HEK293 (cell line): ENCODE measurements around the gene DNAJC11.

Source experiments
- KLF8 ChIP-seq: fragments of 450-650 bp; formaldehyde crosslinking; IDR thresholded peaks from 2 replicates; pipeline ENCODE4 v1.5.1; 2016; ENCODE audit warnings: missing biosample characterization, missing genetic modification characterization
- OSR2 ChIP-seq: fragments of 450-650 bp; formaldehyde crosslinking; IDR thresholded peaks from 2 replicates; pipeline ENCODE4 v1.5.1; 2016; ENCODE audit warnings: missing biosample characterization, missing genetic modification characterization
- PRDM2 ChIP-seq: fragments of 450-650 bp; formaldehyde crosslinking; IDR thresholded peaks from 2 replicates; pipeline ENCODE4 v1.5.1; 2016; ENCODE audit warnings: missing biosample characterization, missing genetic modification characterization, borderline replicate concordance
- ZNF521 ChIP-seq: fragments of 450-650 bp; formaldehyde crosslinking; IDR thresholded peaks from 2 replicates; pipeline ENCODE4 v1.5.1; 2017; ENCODE audit warnings: missing biosample characterization, mild to moderate bottlenecking, missing genetic modification characterization
- ZNF629 ChIP-seq: fragments of 450-650 bp; formaldehyde crosslinking; IDR thresholded peaks from 2 replicates; pipeline ENCODE4 v1.5.1; 2017; ENCODE audit warnings: missing biosample characterization, missing genetic modification characterization
- ZNF704 ChIP-seq: fragments of 450-650 bp; formaldehyde crosslinking; IDR thresholded peaks from 2 replicates; pipeline ENCODE4 v1.5.1; 2016; ENCODE audit warnings: missing biosample characterization, missing genetic modification characterization
- ZNF707 ChIP-seq: fragments of 450-650 bp; formaldehyde crosslinking; IDR thresholded peaks from 2 replicates; pipeline ENCODE4 v1.5.1; 2016; ENCODE audit warnings: missing biosample characterization, missing genetic modification characterization
- ZNF777 ChIP-seq: fragments of 450-650 bp; formaldehyde crosslinking; IDR thresholded peaks from 2 replicates; pipeline ENCODE4 v1.5.1; 2017; ENCODE audit warnings: missing biosample characterization, missing genetic modification characterization, borderline replicate concordance
- TF ChIP-seq, protein P1 (sequence below): fragments of 450-650 bp; formaldehyde crosslinking; IDR thresholded peaks from 2 replicates; pipeline ENCODE4 v1.5.1; 2016; ENCODE audit warnings: missing biosample characterization, missing genetic modification characterization
- TF ChIP-seq, protein P2 (sequence below): fragments of 450-650 bp; formaldehyde crosslinking; IDR thresholded peaks from 2 replicates; pipeline ENCODE4 v1.5.1; 2016; ENCODE audit warnings: missing biosample characterization, missing genetic modification characterization

DNA sequence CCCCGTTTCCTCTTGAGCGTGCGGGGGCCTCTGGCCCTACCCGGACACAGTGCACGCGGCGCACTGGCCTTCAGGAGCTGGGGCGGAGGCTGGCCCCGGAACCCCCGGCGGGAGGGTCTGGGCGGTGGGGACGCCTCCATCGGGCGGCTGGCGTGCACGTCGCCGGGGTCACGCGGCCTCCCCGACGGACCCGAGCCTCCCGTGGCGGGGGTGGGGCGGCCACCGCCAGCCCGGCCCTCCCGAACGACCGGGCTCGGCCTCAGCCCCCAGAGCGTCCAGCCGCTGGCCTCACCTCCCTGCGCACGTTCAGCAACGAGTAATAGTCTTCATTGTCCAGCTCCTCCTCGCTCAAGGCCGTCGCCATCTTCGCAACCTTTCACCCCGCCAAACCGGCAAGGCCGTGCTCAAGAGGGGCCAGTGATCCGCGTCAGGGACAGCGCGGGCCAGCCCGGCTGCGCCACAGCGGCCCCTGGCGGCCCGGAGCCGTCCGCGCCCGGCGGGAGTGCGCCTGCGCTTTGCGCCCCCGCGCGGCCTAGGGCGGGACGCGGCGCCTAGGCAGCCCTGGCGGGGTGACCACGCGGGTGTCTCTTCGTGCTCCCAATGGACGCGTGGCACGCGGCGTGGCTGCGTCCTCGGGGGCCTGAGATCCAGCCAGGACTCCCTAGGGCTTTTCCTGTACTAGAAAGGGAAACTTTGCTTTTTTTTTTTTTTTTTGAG, at the start of gene DNAJC11:
- TF ChIP-seq OSR2 (tag by site-specific recombination) = no peak
- TF ChIP-seq, protein P1, sequence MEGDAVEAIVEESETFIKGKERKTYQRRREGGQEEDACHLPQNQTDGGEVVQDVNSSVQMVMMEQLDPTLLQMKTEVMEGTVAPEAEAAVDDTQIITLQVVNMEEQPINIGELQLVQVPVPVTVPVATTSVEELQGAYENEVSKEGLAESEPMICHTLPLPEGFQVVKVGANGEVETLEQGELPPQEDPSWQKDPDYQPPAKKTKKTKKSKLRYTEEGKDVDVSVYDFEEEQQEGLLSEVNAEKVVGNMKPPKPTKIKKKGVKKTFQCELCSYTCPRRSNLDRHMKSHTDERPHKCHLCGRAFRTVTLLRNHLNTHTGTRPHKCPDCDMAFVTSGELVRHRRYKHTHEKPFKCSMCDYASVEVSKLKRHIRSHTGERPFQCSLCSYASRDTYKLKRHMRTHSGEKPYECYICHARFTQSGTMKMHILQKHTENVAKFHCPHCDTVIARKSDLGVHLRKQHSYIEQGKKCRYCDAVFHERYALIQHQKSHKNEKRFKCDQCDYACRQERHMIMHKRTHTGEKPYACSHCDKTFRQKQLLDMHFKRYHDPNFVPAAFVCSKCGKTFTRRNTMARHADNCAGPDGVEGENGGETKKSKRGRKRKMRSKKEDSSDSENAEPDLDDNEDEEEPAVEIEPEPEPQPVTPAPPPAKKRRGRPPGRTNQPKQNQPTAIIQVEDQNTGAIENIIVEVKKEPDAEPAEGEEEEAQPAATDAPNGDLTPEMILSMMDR (tag by site-specific recombination) = peak; percentile 81
- TF ChIP-seq ZNF521 = no peak
- peak; percentile 65 for TF ChIP-seq ZNF629 (tag by site-specific recombination)
- TF ChIP-seq KLF8 (tag by site-specific recombination) = peak; percentile 74; the same call in 1 of the 2 replicates
- TF ChIP-seq, protein P2, sequence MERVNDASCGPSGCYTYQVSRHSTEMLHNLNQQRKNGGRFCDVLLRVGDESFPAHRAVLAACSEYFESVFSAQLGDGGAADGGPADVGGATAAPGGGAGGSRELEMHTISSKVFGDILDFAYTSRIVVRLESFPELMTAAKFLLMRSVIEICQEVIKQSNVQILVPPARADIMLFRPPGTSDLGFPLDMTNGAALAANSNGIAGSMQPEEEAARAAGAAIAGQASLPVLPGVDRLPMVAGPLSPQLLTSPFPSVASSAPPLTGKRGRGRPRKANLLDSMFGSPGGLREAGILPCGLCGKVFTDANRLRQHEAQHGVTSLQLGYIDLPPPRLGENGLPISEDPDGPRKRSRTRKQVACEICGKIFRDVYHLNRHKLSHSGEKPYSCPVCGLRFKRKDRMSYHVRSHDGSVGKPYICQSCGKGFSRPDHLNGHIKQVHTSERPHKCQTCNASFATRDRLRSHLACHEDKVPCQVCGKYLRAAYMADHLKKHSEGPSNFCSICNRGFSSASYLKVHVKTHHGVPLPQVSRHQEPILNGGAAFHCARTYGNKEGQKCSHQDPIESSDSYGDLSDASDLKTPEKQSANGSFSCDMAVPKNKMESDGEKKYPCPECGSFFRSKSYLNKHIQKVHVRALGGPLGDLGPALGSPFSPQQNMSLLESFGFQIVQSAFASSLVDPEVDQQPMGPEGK = peak; percentile 67
- TF ChIP-seq ZNF777 (tag by site-specific recombination) = no peak
- no peak for TF ChIP-seq PRDM2
- no peak for TF ChIP-seq ZNF707 (tag by site-specific recombination)
- peak; percentile 95 for TF ChIP-seq ZNF704 (tag by site-specific recombination)
